HG03378 (cell line): ENCODE results near the gene DISC1.
A peak's percentile ranks its signal among the peaks of the same experiment; 100 is the strongest.
"Not testable (repeated sequence)": the region's sequence is repeated elsewhere in the genome, so short reads cannot be mapped to it uniquely, and the experiment has no call there.

Experiments
- ATAC-seq: cut with Tn5 transposase; IDR thresholded peaks from one replicate; pipeline ENCODE4 v1.9.1; 2021; ENCODE audit warnings: mild to moderate bottlenecking, moderate library complexity; ENCODE audit not compliant: unreplicated experiment

Gene DISC1

DNA sequence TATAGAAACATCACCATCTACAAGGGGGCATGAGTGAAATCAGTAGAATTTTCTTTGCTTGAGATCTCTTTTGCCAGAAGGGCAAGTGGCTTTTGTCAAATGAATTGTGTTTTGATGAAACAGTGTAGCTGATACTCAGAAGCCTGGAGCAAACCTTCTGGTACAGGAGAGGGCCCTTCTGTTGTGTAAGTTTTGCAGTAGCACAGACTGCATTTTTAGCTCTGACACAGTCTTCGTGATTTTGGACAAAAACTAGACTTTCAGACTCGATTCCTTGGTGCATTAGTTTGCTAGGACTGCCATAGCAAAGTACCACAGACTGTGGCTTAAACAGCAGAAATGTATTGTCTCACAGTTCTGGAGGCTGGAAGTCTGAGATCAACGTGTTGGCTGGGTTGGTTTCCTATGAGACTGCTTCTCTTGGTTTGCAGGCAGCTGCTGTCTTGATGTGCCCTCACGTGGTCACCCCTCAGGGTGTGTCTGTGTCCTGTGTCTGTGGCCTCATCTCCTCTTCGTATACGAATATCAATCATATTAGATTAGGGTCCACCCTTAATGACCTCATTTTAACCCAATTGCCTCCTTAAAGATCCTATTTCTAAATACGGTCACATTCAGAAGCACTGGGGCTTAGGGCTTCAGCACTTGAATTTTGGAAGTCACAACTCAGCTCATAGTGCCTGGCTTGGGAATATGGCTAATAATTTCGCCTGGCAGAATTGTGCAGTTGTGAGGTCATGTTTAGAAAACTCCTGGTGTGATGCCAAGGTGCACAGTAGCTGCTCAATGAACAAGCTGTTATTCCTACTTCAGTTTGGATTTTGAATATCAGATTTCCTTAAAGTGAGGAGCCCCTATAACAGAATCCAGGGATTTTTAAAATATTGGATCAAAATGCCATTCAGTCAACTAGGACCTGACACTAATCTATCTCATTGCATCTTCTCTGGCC, 21.2 kb upstream of the DISC1 start:
- no peak for ATAC-seq

DNA sequence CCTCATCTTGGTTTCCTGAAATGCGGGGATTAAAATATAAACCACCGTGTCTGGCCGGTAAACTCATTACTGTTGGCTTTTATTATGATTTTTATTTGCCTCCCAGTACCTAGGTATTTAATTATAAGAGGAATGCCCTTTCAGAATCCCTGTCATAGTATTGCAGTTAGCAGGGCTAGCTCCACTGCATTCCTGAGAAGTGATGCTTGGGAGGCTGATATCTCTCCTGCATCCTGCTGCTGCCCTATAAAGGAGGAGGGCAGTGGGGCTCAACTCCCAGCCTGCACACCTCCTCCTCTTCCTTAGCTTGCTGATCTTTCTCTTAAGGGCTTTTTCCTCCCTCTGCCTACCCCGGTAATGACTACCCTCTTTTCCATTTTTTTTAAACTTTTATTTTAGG, 19.9 kb upstream of the DISC1 start:
- ATAC-seq = no peak

DNA sequence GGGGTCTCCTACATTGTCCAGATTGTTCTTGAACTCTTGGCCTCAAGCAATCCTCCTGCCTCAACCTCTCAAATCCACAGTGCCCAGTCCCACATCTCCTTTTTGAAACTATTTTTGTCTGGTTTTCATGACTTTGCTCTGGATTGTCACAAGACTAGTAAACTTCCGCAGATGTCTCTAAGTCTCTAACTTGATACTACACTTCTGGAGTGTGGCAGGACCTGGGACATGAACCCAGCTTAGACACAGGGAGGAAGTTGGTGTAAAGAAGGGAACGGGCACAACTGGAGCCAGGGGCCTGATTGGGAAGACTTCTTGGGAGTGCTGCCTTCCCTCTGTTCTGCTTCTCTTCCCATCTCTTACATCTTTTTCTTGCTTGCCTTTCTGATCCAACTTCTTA, 16.2 kb upstream of the DISC1 start:
- no peak for ATAC-seq

DNA sequence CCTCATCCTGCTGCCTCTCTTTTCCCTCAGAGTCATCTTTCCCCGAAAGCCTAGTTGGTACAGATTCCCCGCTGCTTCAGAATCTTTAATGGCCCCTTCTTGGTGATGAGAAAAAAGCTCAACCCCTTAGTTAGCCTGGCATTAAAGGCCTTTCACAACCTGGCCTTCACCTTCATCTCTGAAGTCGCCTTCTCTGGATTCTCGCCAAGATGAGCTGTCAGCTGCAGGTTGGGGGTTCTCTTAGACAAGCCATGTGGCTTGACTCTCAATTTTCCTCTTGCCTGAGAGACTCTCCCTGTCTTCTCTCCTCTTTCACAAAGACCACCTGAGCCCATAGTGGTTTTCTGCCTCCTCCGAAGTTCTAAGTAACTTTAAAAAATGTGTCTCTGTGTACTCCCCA, 15.5 kb upstream of the DISC1 start:
- ATAC-seq = no peak

DNA sequence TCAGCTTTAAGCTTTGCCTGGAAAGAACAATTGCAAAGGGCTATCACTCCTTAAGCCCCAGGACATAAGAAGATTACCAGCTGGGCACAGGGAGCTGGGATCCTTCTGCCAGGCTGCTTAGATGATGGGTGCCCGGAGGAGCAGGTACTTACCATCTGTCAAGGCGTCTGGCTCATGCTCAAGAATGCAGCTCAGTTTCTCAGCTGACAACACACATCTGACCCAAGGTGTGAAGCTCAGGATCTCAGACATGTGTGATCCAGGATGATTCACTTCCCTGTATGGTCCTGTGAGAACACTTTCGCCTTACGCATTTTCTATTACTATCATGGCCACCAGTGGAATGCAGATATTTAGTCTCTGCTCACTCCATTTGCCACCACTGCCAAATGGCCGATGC, 14.7 kb upstream of the DISC1 start:
- no peak for ATAC-seq

DNA sequence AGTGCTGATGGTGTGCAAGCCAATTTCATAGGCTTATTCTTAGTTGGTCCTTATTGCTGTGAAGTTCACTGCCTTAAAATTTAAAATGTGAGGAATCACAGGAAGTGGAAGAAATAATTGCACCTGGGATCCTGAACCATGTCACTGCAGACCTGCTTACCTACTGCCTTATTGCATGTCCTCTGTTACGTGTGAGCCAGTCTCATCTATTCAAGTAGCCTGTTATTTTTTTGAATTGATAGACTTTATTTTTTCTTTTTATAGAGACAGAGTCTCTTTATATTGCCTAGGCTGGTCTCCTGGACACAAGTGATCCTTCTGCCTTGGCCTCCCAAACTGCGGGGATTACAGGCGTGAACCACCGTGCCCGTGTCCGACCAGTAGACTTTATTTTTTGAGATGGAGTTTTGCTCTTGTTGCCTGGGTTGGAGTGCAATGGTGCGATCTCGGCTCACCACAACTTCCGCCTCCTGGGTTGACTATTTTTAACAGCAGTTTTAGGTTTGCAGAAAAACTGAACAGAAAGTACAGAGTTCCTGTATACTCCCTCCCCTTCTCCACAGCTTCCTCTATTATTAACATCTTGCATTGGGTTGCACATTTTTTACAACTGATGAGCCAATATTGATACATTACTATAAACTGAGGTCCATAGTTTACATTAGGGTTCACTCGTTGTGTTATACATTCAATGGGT, 14.0 kb upstream of the DISC1 start:
- peak; percentile 98 for ATAC-seq

DNA sequence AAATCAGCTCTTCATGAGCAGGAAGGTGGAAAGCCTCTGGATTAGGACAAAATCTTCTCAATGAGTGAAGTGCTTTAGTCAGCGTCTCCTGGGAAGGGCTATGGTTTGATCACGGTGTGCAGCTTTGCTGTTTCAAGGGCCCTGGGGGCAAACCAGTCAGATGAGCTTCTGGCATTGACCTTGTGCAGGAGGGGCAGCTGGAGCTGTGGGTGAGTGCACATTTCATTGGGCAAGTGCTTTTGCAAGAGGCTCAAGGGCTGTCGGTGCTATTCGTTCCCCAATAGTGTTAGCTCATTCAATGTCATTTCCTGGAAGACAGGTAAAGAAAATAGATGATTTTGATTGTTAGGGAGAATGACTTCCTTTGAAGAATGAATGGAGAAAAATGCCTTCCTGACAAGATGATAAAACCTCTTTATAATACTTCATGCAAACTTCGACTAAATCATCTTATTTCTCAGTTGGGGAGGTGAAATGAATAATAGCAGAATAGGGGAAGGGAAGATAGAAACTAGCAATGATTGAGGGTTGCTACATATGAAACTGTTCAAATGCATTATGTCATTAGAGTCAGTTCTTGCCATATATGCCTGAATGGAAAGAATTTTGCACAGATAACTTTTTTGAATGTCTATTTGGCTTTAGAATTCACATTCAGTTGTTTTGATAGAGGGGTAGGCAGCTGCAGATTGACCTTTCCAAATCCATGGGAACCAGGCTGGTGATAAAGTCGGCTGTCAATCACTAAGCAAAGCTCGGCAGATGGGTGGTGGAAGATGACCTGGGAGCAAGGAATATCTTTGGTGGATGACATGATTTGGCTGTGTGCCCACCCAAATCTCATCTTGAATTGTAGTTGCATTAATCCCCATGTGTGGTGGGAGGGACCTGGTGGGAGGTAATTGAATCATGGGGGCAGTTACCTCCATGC, 12.9 kb upstream of the DISC1 start:
- no peak for ATAC-seq

DNA sequence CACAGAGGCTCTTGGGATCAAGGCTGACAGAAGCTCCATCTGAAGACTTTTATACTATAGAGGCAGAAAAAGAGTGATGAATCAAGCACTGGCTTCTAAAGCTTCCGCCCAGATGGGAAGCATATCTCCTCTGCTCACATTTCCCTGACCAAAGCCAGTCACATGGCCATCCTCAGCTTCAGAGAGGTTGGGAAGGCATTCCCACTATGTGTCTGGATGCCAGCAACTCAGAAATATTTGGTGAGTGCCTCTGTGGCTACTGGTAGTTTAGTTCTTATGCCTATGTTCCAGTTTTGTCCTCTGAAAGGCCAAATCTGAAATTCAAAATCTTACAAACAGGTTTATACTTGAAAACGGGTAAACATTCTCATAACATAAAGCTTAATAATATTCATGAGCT, 9.9 kb upstream of the DISC1 start:
- no peak for ATAC-seq

DNA sequence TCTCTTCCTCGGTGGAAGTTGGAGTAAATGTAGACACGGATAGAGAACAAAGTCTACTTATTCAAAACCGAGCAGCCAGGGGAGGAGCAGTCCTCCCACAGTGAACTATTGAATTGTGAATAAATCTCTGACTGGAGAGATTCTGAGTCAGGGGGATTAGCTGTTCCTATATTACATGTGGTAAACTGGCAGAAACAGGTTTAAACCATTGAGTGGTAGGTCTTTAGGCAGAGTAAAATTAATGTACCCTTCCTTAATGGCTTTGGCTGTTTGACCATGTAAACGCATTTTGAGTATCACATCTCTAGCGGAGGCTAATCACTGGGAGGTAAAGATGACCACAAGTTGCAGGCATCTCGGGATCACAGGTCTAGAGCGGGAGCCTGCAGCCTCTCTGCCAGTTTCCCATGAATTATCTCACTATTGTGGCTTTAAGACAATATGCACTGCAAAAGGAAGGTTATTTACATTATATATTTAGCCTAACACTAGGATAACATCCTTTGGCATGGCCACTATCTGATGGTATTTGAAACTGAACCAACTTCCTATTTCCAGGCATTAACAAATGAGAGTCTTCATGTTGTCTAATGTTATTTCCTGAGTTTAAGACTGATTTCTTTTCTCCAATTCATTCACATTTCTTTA, 7.9 kb upstream of the DISC1 start:
- ATAC-seq = no peak

DNA sequence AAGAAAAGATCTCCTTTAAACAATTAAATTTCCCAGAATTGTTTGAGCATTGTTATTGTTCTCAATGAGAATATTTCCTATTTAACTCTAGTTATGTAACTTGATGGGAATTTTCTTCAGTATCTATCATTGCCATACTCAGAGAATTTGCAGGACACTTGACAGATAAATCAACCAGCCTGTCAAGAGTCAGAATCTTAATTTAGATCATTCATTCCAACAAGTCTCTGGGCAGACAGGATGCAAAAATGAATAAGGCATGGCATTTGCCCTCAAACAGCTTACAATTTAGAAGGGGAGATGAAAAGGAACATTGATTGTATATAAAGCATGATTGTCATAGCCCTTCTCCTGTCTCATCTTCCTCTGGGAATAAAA, 7.3 kb upstream of the DISC1 start:
- ATAC-seq = no peak

DNA sequence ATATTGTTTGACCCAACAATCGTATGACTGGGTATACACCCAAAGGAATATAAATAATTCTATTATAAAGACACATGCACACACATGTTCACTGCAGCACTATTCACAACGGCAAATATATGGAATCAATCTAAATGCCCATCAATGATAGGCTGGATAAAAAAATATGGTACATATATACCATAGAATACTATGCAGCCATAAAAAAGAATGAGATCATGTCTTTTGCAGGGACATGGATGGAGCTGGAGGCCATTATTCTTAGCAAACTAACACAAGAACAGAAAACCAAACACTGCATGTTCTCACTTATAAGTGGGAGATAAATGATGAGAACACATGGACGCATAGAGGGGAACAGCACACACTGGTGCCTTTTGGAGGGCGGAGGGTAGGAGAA, 1.5 kb upstream of the DISC1 start:
- ATAC-seq = not testable (repeated sequence)

DNA sequence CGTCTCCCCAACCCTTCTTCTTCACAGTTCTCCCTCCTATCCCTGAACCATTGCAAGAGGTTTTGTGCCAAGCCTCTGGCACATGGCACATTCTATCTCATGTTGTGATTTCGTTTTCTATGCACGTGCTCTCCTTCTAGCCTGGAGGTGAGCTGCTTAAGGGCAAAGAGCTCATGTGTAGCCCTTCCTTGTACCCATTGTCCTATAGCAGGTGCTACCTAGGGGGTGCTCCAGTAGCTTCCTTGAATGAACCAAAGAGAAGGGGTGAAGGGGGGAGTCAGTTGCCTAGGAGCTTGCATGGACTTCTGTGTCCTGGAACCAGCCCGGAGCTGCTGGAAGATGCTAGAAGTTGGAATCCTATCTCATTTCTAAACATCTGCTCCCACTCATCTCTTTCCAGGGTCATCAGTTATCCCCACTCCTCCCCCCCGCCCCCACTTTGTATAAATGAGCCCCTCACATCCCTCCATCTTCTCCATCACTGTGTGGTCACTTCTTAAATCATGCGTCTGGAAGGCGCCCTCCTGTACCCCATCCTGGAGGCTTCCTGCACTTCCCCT, 535 bp upstream of the DISC1 start:
- ATAC-seq = no peak

DNA sequence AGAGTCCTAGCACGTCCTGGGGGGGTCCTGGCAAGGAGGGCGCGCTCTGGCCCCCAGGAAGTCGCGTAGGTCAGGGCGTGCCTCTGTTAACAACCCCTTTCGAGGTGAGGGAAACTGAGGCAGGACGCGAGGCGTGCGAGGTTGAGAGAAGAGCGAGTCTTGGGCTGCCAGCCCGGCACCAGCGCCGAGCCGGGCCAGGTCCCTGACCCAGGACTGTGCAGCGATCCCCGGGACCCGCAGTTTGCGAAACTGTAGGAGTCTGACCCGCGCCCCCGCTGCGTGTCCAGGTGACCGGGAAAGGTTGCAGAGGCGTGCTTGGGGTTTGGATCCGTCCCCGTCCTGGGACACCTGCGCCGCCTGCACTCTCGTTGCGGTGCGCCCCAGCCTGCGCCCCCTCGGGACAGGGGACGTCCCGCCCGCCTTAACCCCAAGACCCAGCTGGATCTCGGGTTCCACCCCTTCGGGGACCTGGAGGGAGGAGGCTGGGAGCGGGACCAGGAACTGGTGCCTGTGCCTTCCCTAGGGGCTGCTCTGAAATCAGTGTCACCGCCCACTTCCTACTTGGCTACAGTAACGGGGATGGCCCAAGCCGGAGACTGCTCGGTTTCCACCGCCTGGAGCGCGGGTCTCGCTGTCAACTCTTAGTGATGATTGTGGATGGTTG, 493 bp downstream of the DISC1 start:
- ATAC-seq = peak; percentile 57

DNA sequence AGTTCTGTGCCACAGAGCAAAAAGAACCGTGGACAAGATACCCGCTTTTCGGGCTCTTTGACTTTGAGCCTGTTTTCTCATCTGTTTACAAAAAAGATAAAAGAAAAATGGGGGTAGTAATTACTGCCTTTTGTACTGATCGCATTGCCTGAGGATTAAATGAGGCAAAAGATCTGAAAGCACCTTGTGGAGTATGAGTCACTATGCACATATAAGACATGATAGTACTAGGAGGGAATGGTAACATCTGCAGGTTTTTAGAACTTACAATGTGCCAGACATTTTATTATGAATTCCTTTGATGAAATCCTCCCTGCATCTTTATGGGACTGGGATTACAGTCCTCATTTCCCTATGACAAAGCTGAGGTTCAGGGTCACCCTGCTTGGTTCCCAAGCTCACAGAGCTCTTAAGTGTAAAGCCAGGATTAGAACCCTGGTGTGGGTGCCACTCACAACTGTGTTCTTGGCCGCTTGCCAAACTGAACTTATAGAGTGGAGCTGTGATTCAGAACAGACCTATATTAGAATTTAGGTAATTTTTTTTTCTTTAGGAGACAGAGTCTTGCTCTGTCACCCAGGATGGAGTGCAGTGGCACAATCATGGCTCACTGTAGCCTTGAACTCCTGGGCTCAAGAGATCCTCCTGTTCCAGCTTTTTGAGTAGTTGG, 1.8 kb downstream of the DISC1 start:
- ATAC-seq = no peak

DNA sequence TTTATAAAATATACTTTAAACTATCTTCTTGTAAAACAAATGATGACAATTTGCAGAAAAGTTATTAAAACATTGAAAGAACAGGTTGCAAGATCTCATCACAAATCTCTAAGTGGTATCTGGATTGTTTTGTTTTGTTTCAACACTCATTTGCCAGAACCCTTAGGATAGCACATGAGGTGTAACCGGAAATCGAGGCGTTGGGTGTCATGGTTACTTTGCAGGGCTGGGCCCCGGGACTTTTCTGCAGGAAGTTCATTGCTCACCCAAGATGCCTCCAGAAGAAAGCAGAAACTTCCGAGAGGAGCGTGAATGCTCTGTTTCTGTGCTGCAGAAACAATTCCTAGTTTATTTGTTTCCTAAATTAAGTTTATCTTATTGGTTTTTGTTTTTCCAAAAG, 2.5 kb downstream of the DISC1 start:
- no peak for ATAC-seq

DNA sequence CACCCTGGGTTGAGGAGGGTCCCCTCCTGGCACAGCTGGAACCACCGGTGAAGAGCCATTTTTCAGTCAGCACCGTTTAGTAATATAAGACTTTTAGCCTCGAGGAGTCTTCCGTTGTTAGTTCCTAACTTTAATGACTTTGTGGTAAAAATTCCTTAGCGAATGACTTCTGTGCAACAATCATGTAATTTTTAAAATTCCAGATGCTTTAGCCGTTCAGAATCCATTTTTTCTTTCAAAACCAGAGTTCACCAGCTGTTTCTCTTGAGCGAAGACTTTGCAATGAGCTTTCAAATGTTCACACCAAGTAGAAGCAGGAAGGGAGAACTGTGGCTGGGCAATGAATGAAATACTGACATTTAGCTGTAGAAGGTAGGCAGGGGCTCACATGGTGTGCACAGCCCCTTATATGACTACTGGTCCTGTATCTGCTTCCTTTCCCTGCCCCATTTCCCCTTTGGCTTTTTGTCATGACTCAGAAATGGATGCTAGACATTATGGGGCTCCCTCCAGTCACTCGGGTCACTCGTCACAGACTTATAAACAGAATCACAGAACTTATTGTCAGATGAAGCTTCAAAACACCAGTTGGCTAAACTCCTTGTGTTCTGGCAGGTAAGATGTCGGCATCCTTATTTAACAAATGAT, 4.1 kb downstream of the DISC1 start:
- no peak for ATAC-seq

DNA sequence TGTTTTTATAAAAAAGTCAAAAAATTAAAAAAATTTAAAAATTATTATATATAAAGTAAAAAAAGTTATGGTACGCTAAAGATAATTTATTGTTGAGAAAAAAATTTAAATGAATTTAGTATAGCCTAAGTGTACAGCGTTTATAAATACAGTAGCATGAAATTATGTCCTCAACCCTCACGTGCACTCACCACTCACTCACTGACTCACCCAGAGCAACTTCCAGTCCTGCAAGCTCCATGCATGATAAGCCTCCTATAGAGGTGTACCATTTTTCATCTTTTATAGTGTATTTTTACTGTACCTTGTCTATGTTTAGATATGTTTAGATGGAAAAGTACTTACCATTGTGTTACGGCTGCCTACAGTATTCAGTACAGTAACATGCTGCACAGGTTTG, 5.1 kb downstream of the DISC1 start:
- ATAC-seq = no peak

DNA sequence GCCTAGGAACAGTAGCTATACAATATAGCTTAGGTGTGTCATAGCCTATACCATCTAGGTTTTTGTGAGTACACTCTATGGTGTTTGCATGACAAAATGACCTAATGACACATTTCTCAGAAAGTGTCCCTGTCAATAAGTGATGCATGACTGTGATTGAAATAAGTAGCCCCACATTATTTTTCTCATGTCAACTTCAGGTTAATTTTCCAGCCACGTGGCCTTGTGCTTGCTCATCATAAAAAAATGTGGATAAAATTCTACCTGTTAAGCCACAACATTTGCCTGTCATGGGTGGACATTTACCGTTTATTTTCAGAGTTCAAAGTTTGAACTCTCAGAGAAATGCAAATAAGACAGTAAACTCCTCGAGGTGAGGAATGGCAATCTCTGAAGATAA, 5.5 kb downstream of the DISC1 start:
- no peak for ATAC-seq
